Measurements from ENCODE around the gene LINGO4.

GRCh38 chr1:151800830-151801229 is 4.4 kb downstream of the LINGO4 start:
- TF ChIP-seq CTCF (conservative IDR thresholded peaks at IDR 0.05 in 1 of 2, IDR thresholded peaks at IDR 0.05 in 1 of 2; ENCODE audit: low read depth in 1 of 2, low read length in 2 of 2), result no peak
- no peak for TF ChIP-seq EZH2 (IDR thresholded peaks at IDR 0.05; ENCODE audit: low read length, missing control alignments)
